H1 (cell line): Measurements from ENCODE around the gene DENND1A. TPM values are rescaled to one million over a fixed set of nuclear protein-coding genes. Genes with fewer than 3 reads are reported as not detected.

Source experiments
- GTF2F1 ChIP-seq: IDR thresholded peaks from 2 replicates; pipeline ENCODE4 v1.6.1; 2012; ENCODE audit warnings: low read depth, low read length, improper control_type of control experiment, borderline replicate concordance
- KDM1A ChIP-seq: fragments of 200-600, 300-600 bp; sonication (generic); IDR thresholded peaks from 2 replicates; pipeline ENCODE4 v1.7.1; 2016; ENCODE audit warnings: mild to moderate bottlenecking, low read length, borderline replicate concordance
- RAD21 ChIP-seq, 2 experiments: IDR thresholded peaks in 1 of 2; conservative IDR thresholded peaks in 1 of 2; 2 replicates each; pipeline ENCODE4 v1.6.1; 2011; ENCODE audit warnings: low read depth in 2 of 2, low read length in 2 of 2, improper control_type of control experiment in 1 of 2, inconsistent platforms in 1 of 2, mild to moderate bottlenecking in 1 of 2, moderate library complexity in 1 of 2
- RBBP5 ChIP-seq: IDR thresholded peaks from 2 replicates; pipeline ENCODE4 v1.7.1; 2012; ENCODE audit warnings: low read depth, mild to moderate bottlenecking, inconsistent platforms, low read length, moderate library complexity, borderline replicate concordance
- polyA plus RNA-seq, 7 experiments: library from polyadenylated mRNA; depleted of rRNA in 3 of 7; stranded (reverse) in 5 of 7; unstranded in 2 of 7; fragments of >200 nt in 5 of 7; fragments of 200-250 nt in 2 of 7; gene quantifications; 1 replicate in 5 of 7; 2 replicates in 1 of 7; 4 replicates in 1 of 7; pipeline versions ENCODE4 v1.2.1 to v1.2.3, GENCODE V29; 2011 to 2013; ENCODE audit warnings: missing spikeins in 2 of 7, mixed read lengths in 2 of 7
- total RNA-seq: library from RNA; stranded (reverse); fragmentation: NEBNext Ultra II Directional; extraction: Animal tissue kit (Norgen Biotek cat#: 25700); gene quantifications from 2 replicates; pipeline ENCODE4 v1.2.1, GENCODE V29; 2021

Gene DENND1A
- total and polyA plus RNA-seq, 2 of the 8 experiments (the other 6 are each of a cell fraction or from before 2014, with no cell fraction given), result 24.1 to 26.4 TPM

GRCh38 chr9:123795336-123795735 is 134.6 kb downstream of the DENND1A start (continued):
- no peak for TF ChIP-seq GTF2F1
- TF ChIP-seq RBBP5, result no peak
- TF ChIP-seq RAD21 (IDR thresholded peaks at IDR 0.05 in 1 of 2, conservative IDR thresholded peaks at IDR 0.05 in 1 of 2; ENCODE audit: low read depth in 2 of 2, low read length in 2 of 2), result no peak
- TF ChIP-seq KDM1A, result no peak
- TF ChIP-seq, all 59 proteins: peak for 0
